HG03469 (cell line): ENCODE measurements around the gene GAS2.

Experiments used
- ATAC-seq: cut with Tn5 transposase; IDR thresholded peaks from one replicate; pipeline ENCODE4 v1.9.1; 2021; ENCODE audit warnings: mild to moderate bottlenecking, moderate library complexity, moderate number of reproducible peaks; ENCODE audit not compliant: unreplicated experiment

The GAS2 gene

DNA sequence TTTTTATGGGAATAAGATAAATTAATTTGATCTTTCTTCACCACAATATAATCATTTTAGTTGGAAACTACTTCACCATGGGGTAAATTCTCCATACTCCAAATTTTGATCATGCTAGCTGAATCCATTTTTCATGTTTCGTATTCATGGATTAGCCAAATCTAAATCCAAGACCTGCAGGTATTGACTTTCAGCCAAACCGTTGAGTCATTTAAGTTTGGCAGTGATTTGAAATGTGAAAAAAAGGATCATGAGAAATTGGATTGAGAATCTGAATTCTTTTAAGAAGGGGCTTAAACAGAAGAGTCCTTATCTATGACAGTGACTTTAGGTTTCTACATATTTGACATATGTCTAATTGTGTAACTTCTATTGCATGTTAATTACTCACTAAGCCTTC is 5.3 kb downstream of the GAS2 start:
- no peak for ATAC-seq

DNA sequence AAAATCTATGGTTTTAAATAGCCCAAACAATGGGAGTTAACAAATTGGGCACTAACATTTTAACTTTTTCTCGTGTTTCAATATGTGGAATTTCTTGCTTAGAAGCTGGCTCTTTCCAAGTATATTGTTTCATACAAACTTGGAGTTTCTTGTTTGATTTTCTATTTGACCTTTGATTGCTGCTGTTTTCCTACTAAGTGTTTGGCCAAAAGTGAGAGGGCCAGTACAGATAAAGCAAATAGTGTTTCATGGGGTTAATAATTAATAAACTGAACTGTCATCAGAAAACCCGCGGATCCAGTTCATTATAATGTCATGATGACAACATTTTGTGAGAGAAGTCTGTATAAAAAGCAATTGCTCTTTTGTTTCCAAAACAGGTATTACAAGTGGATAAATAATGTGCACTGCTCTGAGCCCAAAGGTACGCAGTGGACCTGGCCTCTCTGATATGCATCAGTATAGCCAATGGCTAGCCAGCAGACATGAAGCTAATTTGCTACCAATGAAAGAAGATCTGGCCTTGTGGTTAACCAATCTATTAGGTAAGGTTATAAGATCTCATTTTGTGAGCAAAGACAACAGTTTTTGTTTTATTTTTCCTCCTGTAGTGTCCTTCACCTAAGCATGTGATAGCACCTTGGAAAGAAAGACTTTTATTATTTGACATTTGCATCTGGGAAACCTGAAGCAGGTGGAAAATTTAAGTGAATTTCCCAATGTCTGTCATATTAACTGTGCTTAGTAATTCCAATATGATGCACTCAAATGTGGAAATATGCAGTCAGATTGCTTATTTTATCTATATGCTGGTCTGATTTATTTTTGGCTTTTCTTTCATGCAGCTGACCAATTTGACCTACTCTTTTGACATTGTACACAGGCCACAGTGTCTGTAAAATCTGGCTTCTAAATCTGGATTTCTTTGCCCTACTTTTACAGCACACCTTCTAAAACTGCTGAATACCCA is 8.3 kb downstream of the GAS2 start:
- no peak for ATAC-seq

GRCh38 chr11:22677153-22677903 is 10.9 kb downstream of the GAS2 start:
- ATAC-seq, result peak; percentile 40

GRCh38 chr11:22680628-22681027 is 14.2 kb downstream of the GAS2 start:
- ATAC-seq, result no peak

DNA sequence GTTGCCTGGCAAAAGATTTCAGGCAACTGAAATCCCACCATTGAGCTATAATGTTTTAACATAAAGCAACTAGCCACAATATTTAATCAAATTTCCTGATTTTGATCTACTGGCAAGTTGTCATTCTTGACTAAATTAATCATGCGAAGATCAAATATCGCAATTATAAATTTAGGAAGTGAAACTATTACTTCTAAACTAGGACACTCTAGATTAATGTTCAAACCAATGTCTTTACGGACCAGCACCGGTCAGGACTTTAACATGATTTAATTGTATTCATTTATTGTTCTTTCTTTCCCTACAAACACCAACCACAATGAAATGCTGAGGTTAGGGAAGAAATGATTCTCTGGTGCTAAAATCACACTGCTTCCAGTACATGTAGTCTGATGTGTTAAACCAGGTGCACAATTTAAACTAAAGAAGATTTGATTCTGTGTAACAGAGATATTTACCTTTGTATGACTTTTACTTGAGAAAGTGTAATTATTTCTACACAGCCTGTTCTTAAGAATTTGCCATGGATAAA is 14.9 kb downstream of the GAS2 start:
- no peak for ATAC-seq

DNA sequence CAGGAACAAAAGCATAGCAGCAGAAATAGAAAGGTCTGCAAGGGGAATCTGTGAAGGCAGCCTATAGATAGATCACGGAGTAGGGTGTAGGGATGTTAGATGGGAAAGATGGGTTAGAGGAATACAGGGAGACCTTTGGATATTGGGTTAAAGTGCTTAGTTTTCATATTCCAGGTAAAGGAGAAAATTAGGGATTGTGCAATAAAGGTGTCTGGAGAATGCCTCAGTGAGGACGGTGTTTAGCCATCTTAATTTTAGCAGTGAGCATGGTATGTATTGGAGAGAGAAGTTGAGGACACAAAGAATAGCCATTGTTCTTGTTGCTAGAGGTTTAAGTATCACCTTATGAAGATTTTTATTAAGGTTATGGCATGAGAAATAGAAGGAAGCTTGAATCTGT is 17.7 kb downstream of the GAS2 start:
- ATAC-seq, result no peak

DNA sequence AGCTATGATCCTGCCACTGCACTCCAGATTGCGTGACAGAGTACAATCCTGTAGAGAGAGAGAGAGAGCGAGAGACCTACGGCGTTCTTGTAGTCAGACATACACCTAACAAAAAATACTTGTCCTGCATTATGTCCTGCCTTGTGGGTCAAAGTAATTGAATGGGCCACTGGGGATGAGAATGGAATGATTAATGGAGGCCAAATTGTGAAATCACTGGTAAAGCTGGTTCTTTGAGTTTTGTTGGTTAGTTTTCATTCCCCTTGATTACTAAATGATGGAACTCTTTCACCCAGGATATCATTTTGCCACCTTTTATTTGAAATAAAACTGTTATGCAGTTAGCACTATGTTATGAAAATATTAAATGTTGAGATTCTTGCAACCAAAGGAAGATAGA is 18.7 kb downstream of the GAS2 start:
- no peak for ATAC-seq

- no peak for ATAC-seq
Observed at GRCh38 chr11:22688914-22689313, 22.5 kb downstream of the GAS2 start.

DNA sequence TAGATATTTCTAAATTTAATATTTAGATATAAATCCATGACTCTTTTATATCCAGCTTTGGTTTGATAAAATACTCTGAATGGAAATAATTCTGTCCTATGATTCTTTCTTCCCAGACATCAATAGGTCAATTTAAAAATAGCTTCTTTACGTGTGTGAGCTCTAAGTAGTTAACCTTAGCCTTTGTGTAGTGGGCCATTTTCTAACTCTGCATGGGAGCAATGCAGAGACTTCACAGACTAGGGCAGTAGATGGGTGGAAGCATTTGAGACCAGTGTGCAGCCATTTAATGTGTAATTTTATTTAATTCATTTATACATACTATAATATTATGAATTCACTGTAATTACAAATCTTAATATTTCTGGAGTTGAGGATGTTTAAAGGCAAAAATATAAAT is 23.8 kb downstream of the GAS2 start:
- no peak for ATAC-seq

GRCh38 chr11:22690871-22691270 is 24.5 kb downstream of the GAS2 start:
- no peak for ATAC-seq

DNA sequence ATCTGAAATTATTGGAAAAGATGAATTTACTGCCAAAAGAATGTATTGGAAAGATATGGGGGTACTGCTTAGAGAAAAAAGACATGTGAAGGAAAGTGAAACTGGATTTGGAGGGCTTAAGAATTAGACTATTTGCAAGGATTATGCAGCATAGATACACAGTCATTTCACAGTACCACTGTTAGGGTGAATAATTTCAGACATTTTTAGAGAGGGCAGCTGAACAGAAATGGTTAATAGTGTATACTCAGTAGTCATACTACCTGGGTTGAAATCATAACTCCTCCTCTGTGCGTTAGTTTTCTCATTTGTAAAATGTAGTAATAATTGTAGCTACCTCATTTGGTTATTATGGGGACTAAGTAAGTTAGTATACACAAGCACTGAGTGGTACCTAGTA is 33.0 kb downstream of the GAS2 start:
- peak; percentile 71 for ATAC-seq

GRCh38 chr11:22702031-22702430 is 35.6 kb downstream of the GAS2 start:
- no peak for ATAC-seq

DNA sequence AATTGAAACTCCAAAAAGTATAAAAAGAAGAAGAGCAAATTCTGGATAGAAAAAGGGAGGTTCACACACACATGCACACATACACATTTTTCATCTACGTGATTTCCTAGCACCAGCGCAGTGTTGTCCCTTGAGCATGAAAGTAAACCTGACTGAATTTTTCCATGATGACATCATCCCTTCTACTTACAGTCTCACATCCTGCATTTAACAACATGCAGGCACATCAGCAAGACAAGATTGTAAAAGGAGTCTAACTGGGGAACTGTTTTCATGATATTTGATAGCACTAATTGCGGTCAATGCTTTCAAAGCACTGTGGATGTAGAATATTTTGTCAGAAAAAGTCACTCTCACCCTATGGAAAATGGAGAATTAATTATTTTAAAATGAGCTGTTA is 36.6 kb downstream of the GAS2 start:
- ATAC-seq, result no peak

GRCh38 chr11:22703591-22703990 is 37.2 kb downstream of the GAS2 start:
- no peak for ATAC-seq

DNA sequence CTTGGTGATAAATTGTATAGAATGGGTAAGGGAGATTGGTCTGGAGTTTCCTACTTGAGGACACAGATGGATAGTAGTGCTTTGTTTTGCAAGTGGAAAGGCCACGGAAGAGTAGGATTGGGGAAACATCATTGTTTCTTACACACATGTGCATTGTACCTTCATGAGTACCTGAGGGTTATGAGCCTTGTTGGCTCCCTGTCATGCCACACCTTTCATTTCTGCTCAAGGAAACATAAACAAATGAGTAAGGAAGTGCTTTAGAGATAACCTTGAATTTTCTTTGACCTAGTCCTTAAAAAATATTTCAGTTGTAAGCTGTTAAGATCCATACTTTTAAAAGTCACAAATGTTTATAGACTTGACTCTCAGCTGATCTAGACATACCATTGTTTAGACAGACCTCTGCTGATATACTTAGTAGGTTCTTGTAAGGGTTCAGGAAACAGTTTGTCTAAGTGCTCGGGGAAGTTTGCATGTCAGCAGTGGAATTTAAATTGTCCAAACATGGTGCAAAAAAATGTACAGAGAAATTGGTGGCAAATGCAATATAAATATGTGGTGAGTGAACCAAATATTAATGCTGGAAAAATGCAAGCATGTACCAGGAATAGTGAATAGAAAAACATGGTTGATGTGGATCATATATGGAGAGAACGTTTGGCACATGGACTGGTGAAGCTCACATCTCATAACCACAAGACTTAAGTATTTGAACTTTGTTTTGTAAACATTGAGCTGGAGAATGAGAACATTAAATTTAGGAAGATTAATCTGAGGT is 40.9 kb downstream of the GAS2 start:
- no peak for ATAC-seq

- ATAC-seq, result no peak
Observed at GRCh38 chr11:22711071-22711770, 44.8 kb downstream of the GAS2 start.

DNA sequence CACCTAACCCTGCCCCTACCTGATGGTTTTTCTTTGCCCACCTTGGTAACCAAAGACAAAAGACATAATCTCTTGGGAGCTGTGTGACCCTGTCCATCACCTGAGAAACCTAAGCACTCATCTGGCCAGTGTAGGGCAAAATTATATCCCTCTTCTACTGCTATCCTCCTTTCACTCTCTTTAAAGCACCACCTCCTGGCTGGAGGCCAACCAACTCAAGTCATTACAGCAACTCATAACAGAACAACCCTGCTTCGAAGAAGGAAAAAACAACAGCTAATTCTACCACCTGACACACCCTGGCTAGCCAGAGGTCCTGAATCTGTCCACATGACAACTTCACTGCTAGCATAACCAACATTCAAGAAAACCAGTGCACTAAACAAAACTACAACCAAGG is 45.5 kb downstream of the GAS2 start:
- ATAC-seq, result no peak

- no peak for ATAC-seq
Observed at GRCh38 chr11:22713336-22713735, 46.9 kb downstream of the GAS2 start.

DNA sequence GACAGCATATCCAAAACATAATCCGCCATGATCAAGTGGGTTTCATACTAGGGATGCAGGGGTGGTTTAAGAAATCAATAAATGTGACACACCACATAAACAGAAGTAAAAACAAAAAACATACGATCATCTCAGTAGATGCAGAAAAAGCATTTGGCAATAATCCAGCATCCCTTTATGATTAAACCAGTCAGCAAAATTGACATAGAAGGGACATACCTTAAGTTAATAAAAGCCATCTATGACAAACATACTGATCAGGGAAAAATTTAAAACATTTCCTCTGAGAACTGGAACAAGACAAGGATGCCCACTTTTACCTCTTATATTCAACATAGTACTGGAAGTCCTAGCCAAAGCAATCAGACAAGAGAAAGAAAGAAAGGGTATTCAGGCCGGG is 49.6 kb downstream of the GAS2 start:
- ATAC-seq, result no peak

GRCh38 chr11:22720457-22720856 is 54.0 kb downstream of the GAS2 start:
- ATAC-seq, result no peak
